Fibroblast of skin of scalp (primary cell): ENCODE measurements around the gene CFAP52.
A peak's percentile ranks its signal among the peaks of the same experiment; 100 is the strongest.
"Not testable (repeated sequence)": the region's sequence is repeated elsewhere in the genome, so short reads cannot be mapped to it uniquely, and the experiment has no call there.

Source experiments
- DNase-seq: peaks from one replicate; pipeline ENCODE4 v3.0.0-alpha.2; 2013

CFAP52 gene

GRCh38 chr17:9645851-9646545 lies 69.6 kb downstream of the CFAP52 start:
- DNase-seq = peak; percentile 11

- no peak for DNase-seq
These were observed 70.1 kb downstream of the CFAP52 start for GRCh38 chr17:9646546-9646885.

DNA sequence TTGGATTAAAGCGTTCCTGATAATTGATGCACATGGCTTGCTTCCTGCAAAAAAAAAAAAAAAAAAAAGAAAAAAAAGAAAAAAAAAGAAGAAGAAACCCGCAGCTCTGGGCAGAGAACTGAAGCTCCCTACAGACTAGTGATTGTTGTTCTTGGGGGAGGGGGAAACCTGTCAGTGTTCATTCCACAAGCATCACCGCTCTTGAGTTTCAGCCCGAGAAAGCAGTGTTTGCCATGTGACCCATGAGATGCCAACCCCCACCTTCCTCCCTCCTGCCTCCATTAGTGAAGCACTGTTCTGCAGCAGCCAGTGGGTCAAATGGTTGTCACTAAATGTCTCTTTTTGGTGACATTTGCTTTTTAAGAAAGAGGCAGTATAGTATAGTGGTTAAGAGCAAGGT lies 70.6 kb downstream of the CFAP52 start:
- DNase-seq = peak; percentile 5

DNA sequence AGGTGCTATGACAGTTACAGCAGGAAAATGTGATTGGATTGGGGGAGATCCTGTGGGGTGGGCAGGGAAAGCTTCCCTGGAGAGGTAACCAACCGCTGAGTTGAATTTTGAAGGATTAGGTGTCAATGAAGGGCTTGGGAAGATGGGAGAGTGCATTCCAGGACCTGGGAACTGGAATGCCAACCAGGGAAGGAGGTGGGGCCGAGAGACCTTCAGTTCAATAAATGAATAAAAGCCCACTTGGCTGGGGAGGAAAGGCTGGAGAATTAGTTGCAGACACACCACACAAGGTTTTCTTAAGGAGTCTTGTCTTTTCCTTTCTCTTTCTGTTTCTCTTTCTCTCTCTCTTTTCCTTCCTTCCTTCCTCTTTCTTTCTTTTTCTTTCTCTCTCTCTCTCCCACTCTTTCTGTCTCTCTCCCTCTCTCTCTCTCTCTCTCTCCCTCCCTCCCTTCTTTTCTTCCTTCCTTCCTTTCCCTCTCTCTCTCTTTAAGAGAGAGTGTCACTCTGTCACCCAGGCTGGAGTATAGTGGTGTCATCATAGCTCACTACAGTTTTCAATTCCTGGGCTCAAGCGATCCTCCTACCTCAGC lies 72.2 kb downstream of the CFAP52 start:
- no peak for DNase-seq

GRCh38 chr17:9658593-9659211 lies 82.3 kb downstream of the CFAP52 start:
- peak; percentile 97 for DNase-seq

DNA sequence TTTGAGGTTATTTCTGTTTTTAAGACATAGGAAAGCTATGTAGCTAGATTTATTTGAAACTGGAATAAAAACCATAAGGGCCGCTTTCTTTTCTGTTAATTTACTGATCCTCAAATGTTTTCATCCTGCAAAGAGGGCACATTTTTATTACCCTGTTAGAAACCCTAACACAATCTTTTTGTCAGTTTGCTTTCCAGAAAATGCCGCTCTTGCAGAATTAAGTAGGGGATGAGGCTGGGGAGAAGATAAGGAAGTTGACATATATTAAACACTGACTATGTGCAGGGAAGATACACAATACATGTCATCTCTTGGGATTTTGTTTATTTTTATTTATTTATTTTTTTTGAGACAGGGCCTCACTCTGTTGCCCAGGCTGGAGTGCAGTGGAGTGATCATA lies 84.6 kb downstream of the CFAP52 start:
- no peak for DNase-seq

DNA sequence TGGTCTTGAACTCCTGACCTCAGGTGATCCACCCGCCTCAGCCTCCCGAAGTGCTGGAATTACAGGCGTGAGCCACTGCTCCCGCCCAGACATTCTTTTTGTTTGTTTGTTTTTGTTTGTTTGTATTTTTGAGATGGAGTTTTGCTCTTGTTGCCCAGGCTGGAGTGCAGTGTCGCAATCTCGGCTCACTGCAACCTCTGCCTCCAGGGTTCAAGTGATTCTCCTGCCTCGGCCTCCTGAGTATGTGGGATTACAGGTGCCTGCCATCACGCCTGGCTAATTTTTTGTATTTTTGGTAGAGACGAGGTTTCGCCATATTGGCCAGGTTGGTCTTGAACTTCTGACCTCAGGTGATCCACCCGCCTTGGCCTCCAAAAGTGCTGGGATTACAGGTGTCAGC lies 87.1 kb downstream of the CFAP52 start:
- DNase-seq = not testable (repeated sequence)

DNA sequence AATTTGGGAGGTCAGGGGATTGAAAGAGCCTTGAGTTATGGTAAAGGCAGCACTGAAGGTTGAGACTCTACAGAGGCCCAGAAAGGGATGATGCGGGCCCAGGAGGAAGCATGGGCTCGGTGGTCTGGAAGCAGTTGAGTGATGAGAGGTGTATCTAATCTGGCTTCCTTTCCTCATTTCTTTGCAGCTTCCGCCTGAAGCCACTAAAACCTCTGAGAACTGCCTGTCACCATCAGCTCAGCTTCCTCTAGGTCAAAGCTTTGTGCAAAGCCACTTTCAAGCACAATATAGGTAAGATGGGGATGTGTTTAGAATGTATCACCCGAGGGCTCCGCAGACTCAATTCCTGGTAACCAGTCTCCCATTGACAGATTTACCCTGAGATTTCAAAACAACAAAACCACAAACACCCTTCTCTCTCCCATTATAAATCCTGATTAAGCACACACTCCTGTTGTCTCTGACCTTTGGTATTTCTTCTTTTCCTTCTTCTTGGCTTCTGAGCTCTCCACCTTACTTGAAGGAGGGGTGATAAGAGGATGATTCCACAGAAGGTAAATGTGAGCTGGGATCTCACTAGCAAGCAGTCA lies 90.1 kb downstream of the CFAP52 start:
- no peak for DNase-seq

DNA sequence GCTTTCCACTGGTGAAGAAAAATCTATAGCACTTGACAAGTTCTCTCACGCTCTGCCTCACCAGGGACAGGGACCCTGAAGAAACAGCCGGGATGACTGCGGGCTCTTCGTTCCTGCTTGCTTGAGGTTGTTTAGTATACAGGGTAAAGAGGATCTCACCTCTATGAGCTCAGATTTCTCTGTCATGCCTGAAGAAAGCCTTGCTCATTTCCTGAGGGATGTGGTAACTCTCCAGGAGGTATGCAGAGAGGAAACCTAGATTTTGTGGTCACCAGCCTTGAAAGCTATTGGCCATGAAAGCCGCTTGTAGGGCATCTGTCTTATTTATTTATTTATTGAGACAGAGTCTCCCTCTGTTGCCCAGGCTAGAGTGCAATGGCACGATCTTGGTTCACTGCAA lies 92.1 kb downstream of the CFAP52 start:
- peak; percentile 39 for DNase-seq

- no peak for DNase-seq
These were observed 93.1 kb downstream of the CFAP52 start for GRCh38 chr17:9669551-9670008.

- DNase-seq = no peak
These were observed 94.2 kb downstream of the CFAP52 start for GRCh38 chr17:9670596-9670995.

DNA sequence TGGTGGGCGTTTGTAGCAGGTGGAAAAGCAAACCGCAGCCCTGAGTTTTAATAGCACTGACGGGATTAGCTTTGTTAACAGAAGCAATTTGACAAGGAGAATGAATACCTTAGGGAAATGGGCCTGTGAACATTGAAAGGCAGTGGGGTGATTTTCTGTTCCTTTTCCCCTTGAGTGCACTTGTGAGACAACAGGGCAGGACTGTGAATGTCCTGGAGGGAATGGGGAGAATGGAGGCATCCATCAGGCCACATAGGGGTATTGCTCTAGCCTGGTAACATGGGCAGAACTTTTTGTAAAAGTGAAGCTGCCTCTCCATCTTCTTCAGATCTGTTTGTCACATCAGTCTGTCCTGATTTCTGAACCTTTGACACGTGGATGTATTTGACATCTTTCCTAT lies 95.1 kb downstream of the CFAP52 start:
- no peak for DNase-seq

GRCh38 chr17:9672266-9672665 lies 95.8 kb downstream of the CFAP52 start:
- DNase-seq = peak; percentile 32

- DNase-seq = no peak
These were observed 96.2 kb downstream of the CFAP52 start for GRCh38 chr17:9672691-9673090.

- peak; percentile 36 for DNase-seq
These were observed 99.6 kb downstream of the CFAP52 start for GRCh38 chr17:9676084-9676483.

GRCh38 chr17:9676820-9677310 lies 100.4 kb downstream of the CFAP52 start:
- DNase-seq = peak; percentile 26

- DNase-seq = no peak
These were observed 101.0 kb downstream of the CFAP52 start for GRCh38 chr17:9677411-9677810.

- DNase-seq = no peak
These were observed 101.5 kb downstream of the CFAP52 start for GRCh38 chr17:9677896-9678295.

DNA sequence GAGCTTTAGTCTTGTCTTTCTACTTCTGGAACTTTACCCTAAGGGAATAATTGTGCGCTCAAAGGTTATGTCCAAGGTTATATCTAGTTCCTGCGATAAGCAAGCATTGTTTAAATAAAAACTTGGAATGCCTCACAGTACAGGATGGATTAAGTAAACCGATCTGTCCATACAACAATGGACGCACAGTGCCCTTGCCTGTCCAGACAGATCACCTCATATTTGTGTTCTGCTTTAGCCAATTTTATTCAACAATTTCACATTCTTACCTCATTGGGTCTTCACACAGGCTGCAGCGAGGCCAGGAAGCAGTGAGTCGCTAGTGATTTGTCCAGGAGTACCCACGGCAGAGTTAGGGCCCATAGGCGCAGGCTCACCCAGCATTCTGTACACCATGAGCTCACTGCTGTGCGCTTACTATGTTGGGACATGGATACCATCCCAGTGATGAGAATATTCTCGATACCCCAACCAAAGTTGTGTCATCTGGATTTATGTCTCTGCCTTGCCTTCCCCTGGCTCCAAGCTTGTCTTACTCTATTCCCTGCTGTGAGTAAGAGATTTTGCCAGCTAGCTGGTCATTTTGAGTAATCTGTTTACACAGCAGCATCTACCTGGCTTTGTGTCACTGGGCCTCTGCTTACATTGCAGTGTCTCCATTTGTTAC lies 108.6 kb downstream of the CFAP52 start:
- no peak for DNase-seq
